GM23338 (cell line): Measurements from ENCODE around the gene A3GALT2. TPM values are rescaled to one million over a fixed set of nuclear protein-coding genes. Genes with fewer than 3 reads are reported as not detected.

ENCODE experiments used
- ATAC-seq: fragments of 200-7000 bp; cut with Tn5 transposase; 3 replicates; pipeline ENCODE4 v1.9.1; 2020
- DNase-seq: peaks from one replicate; pipeline ENCODE4 v3.0.0-alpha.2; 2015; ENCODE audit warnings: low spot score
- H2AFZ ChIP-seq: fragments of 200-600 bp; sonication (generic); 2 replicates; pipeline ENCODE4 v1.8.0; 2016; ENCODE audit warnings: antibody characterized with exemption, mild to moderate bottlenecking, moderate library complexity
- H3F3A ChIP-seq: fragments of 200-600 bp; sonication (generic); replicated peaks from 2 replicates; pipeline ENCODE4 v1.8.0; 2017; ENCODE audit warnings: antibody characterized with exemption, mixed run types, low read depth
- H3K27ac ChIP-seq: fragments of 200-600 bp; sonication (generic); 2 replicates; pipeline ENCODE4 v1.6.1; 2016; ENCODE audit warnings: low read depth
- H3K27me3 ChIP-seq: fragments of 200-600 bp; sonication (generic); 2 replicates; pipeline ENCODE4 v1.8.0; 2016; ENCODE audit warnings: mild to moderate bottlenecking, mixed run types, moderate library complexity; ENCODE audit not compliant: insufficient read depth
- H3K36me3 ChIP-seq: fragments of 200-600 bp; sonication (generic); 2 replicates; pipeline ENCODE4 v1.8.0; 2016; ENCODE audit warnings: mild to moderate bottlenecking; ENCODE audit not compliant: insufficient read depth
- H3K4me1 ChIP-seq: fragments of 200-600 bp; sonication (generic); 2 replicates; pipeline ENCODE4 v1.8.0; 2016; ENCODE audit warnings: mild to moderate bottlenecking, moderate library complexity; ENCODE audit not compliant: insufficient read depth
- H3K4me2 ChIP-seq: fragments of 200-600 bp; sonication (generic); 2 replicates; pipeline ENCODE4 v1.7.1; 2017; ENCODE audit warnings: mixed run types
- H3K4me3 ChIP-seq: fragments of 200-600 bp; sonication (generic); 2 replicates; pipeline ENCODE4 v1.6.1; 2016; ENCODE audit warnings: mixed run types
- H3K79me2 ChIP-seq: fragments of 200-600 bp; sonication (generic); replicated peaks from 2 replicates; pipeline ENCODE4 v1.8.0; 2017; ENCODE audit warnings: mild to moderate bottlenecking; ENCODE audit not compliant: insufficient read depth
- H3K9me2 ChIP-seq: fragments of 200-600 bp; sonication (generic); 2 replicates; pipeline ENCODE4 v1.8.0; 2017; ENCODE audit not compliant: insufficient read depth
- H4K20me1 ChIP-seq: fragments of 200-600 bp; sonication (generic); replicated peaks from 2 replicates; pipeline ENCODE4 v1.8.0; 2017; ENCODE audit warnings: mild to moderate bottlenecking; ENCODE audit not compliant: insufficient read depth
- H3K27ac Mint-ChIP-seq: 2 replicates; pipeline ENCODE4 v1.8.0; 2020; ENCODE audit warnings: inconsistent platforms, mild to moderate bottlenecking, moderate library complexity, mixed read lengths
- H3K27me3 Mint-ChIP-seq: 3 replicates; pipeline ENCODE4 v1.8.0; 2022; ENCODE audit warnings: low read depth, mild to moderate bottlenecking, moderate library complexity, mixed read lengths, inconsistent platforms; ENCODE audit not compliant: insufficient read depth, poor library complexity
- H3K36me3 Mint-ChIP-seq: 3 replicates; pipeline ENCODE4 v1.8.0; 2021; ENCODE audit warnings: low read depth, mild to moderate bottlenecking, inconsistent platforms, moderate library complexity, mixed read lengths
- H3K4me1 Mint-ChIP-seq: 3 replicates; pipeline ENCODE4 v1.8.0; 2020; ENCODE audit warnings: mild to moderate bottlenecking, inconsistent platforms, mixed read lengths
- H3K4me3 Mint-ChIP-seq: 3 replicates; pipeline ENCODE4 v1.8.0; 2021; ENCODE audit warnings: moderate library complexity, mild to moderate bottlenecking, inconsistent platforms, mixed read lengths
- H3K9me3 Mint-ChIP-seq: 3 replicates; pipeline ENCODE4 v1.8.0; 2020; ENCODE audit warnings: moderate library complexity, mild to moderate bottlenecking, inconsistent platforms, mixed read lengths
- CREB1 ChIP-seq: fragments of 250-450 bp; sonication (Bioruptor Pico); IDR thresholded peaks from 2 replicates; pipeline ENCODE4 v1.5.0; 2020; ENCODE audit warnings: low read depth, mild to moderate bottlenecking, moderate library complexity
- EZH2 ChIP-seq: fragments of 200-600 bp; sonication (generic); IDR thresholded peaks from one replicate; pipeline ENCODE4 v1.8.0; 2017; ENCODE audit warnings: antibody characterized with exemption, mild to moderate bottlenecking, low read depth; ENCODE audit not compliant: unreplicated experiment
- EZH2phosphoT487 ChIP-seq: fragments of 200-600 bp; sonication (generic); IDR thresholded peaks from one replicate; pipeline ENCODE4 v1.8.1; 2018; ENCODE audit warnings: antibody characterized with exemption; ENCODE audit not compliant: unreplicated experiment
- NANOG ChIP-seq: IDR thresholded peaks from 2 replicates; pipeline ENCODE4 v1.6.1; 2016; ENCODE audit warnings: antibody characterized with exemption, borderline replicate concordance
- POLR2AphosphoS5 ChIP-seq: IDR thresholded peaks from 2 replicates; pipeline ENCODE4 v1.6.1; 2016; ENCODE audit warnings: antibody characterized with exemption, low read depth
- STAT1 ChIP-seq: IDR thresholded peaks from one replicate; pipeline ENCODE4 v1.6.1; 2016; ENCODE audit warnings: antibody characterized with exemption; ENCODE audit not compliant: unreplicated experiment
- ZNF114 ChIP-seq: fragments of 250-450 bp; sonication (Bioruptor Pico); IDR thresholded peaks from 2 replicates; pipeline ENCODE4 v1.5.0; 2020; ENCODE audit warnings: mild to moderate bottlenecking, moderate library complexity
- ZNF331 ChIP-seq: fragments of 250-450 bp; sonication (Bioruptor Pico); IDR thresholded peaks from 2 replicates; pipeline ENCODE4 v1.5.0; 2020; ENCODE audit warnings: low read depth, mild to moderate bottlenecking, moderate library complexity
- ZNF462 ChIP-seq: fragments of 250-450 bp; sonication (Bioruptor Pico); IDR thresholded peaks from 2 replicates; pipeline ENCODE4 v1.5.0; 2020; ENCODE audit warnings: mild to moderate bottlenecking, moderate library complexity
- polyA plus RNA-seq: library from polyadenylated mRNA; unstranded; fragments of >200 nt; fragmentation: Nextera tagmentation; extraction: Ambion mirVana; gene quantifications from 2 replicates; pipeline ENCODE4 v1.2.1, GENCODE V29; 2016
- total RNA-seq: library from RNA; depleted of rRNA; stranded (reverse); fragments of >200 nt; shearing (Covaris generic); gene quantifications from 2 replicates; pipeline ENCODE4 v1.2.3, GENCODE V29; 2014

Gene A3GALT2
- total and polyA plus RNA-seq, 2 experiments from 2014 or later, result not detected

- no peak for TF ChIP-seq EZH2
- no peak for TF ChIP-seq POLR2AphosphoS5
- no peak for TF ChIP-seq ZNF462
- TF ChIP-seq NANOG, result no peak
Observed at GRCh38 chr1:33296824-33297223, 24.1 kb downstream of the A3GALT2 start (continued).

GRCh38 chr1:33296082-33296458 is 24.8 kb downstream of the A3GALT2 start:
- Histone ChIP-seq H3K4me1 (peaks cover 9% of the 10 kb centered on the region; the same call in 1 of the 2 replicates), H3K27me3 (no peaks in the 10 kb centered on the region), H3K9me2 (no peaks in the 10 kb centered on the region), H3K4me3 (no peak overlapping the region), H2AFZ (no peak overlapping the region), H3K79me2 (0 out of 2 replicates have a peak, but pooled peaks cover 3% of the 10 kb centered on the region), H3K27ac (no peak overlapping the region), H3F3A (no peaks in the 10 kb centered on the region), H4K20me1 (no peaks in the 10 kb centered on the region; the same call in 1 of the 2 replicates), H3K4me2 (no peak overlapping the region), H3K36me3 (no peaks in the 10 kb centered on the region; the same call in 1 of the 2 replicates)
- ATAC-seq, result no peak
- H3K27ac Mint-ChIP-seq, result no peak overlapping the region
- peaks cover 2% of the 10 kb centered on the region for H3K27me3 Mint-ChIP-seq
- H3K9me3 Mint-ChIP-seq, result no peaks in the 10 kb centered on the region; the same call in 2 of the 3 replicates
- H3K36me3 Mint-ChIP-seq, result peaks cover 49% of the 10 kb centered on the region
- H3K4me3 Mint-ChIP-seq, result no peak overlapping the region
- peaks cover 15% of the 10 kb centered on the region for H3K4me1 Mint-ChIP-seq
- no peak for TF ChIP-seq STAT1
- no peak for TF ChIP-seq ZNF114 (CRISPR knock-in tag)
- TF ChIP-seq EZH2phosphoT487, result no peak
- TF ChIP-seq CREB1 (CRISPR knock-in tag), result no peak
- TF ChIP-seq ZNF331 (CRISPR knock-in tag), result no peak
- DNase-seq, result no peak
